ENCODE measurements around the gene LRP1B.

GRCh38 chr2:141900826-141901225 lies 230.0 kb downstream of the LRP1B start:
- TF ChIP-seq FOXJ3 (CRISPR knock-in tag; IDR thresholded peaks at IDR 0.05) = no peak
- no peak for TF ChIP-seq YY1 (IDR thresholded peaks at IDR 0.05; ENCODE audit: low read depth)
